ENCODE results near the gene BRPF1.
A peak's percentile ranks its signal among the peaks of the same experiment; 100 is the strongest.

BRPF1 gene

DNA sequence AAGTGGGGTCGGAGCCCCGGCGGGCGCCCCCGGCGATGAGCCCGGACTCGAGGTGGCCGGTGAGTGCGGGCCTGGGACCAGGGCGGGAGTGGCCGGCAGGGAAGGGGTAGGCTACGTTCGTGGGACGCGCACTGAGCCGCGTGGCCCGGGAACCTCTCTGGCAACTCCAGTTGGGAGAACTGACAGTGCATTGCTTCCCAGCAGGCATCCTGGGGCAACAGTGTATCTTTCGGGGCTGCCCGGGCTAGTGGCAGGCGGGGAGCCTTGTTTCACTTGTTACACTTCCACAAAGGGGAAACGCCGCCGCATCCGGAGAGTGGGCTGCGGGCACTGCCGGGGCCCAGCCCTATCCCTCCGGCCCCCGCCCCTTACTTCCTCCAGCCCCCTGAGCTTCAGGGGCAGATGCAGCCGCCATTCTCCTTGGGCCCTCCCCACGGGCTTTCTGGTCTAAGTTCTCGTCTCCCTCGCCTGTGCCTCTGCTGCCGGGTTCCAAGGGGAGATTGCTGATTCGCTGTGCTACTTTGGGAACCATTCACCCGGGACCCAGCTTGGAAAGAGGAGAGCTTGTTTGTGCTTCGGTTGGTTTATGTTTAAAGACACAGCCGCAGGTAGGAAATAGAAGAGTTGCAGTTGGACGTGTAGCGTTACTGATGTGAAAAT lies 675 bp downstream of the BRPF1 start:
- no peak for DNase-seq (ENCODE audit: low read depth)

- no peak for DNase-seq (ENCODE audit: low read depth)
Measured at GRCh38 chr3:9732740-9733115, 1.2 kb downstream of the BRPF1 start.

GRCh38 chr3:9736831-9737230 lies 5.3 kb downstream of the BRPF1 start:
- no peak for DNase-seq (ENCODE audit: low read depth)

DNA sequence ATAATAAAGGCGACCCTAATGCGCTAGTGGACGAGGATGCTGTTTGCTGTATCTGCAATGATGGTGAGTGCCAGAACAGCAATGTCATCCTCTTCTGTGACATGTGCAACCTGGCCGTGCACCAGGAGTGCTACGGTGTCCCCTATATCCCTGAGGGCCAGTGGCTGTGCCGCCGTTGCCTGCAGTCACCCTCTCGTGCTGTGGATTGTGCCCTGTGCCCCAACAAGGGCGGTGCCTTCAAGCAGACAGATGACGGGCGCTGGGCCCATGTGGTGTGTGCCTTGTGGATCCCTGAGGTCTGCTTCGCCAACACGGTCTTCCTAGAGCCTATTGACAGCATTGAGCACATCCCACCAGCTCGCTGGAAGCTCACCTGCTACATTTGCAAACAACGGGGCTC lies 7.6 kb downstream of the BRPF1 start:
- DNase-seq (ENCODE audit: low read depth) = no peak

DNA sequence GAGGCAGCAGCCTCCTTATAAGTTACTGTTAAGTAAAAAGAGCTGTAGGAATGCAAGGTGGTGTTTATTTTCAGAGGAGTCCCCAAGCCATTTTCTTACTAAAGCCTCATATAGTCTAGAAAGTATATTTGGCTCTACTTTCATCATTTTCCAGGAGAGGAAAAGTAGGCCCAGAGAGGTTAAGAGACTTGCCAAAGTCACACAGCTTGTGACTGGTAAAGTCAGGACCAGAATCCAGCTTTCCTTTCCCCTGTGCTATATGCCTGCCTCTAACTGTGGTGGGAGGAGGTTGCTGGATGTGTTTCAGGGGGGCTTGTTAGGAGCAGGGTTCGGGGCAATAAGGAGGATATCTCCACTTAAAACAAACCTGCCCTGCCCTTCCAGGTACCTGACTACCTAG lies 11.0 kb downstream of the BRPF1 start:
- DNase-seq (ENCODE audit: low read depth) = no peak

DNA sequence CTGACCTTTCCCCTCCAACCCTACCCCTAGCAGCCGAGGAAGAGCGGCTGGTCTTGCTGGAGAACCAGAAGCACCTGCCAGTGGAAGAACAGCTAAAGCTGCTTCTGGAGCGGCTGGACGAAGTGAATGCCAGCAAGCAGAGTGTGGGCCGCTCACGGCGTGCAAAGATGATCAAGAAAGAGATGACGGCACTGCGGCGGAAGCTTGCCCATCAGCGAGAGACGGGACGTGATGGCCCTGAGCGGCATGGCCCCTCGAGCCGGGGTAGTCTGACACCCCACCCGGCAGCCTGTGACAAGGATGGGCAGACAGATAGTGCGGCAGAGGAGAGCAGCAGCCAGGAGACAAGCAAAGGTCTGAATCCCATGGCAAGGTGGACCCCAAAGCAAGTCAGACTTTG lies 12.0 kb downstream of the BRPF1 start:
- DNase-seq (ENCODE audit: low read depth) = no peak

- DNase-seq (ENCODE audit: low read depth) = no peak
Measured at GRCh38 chr3:9744162-9744561, 12.6 kb downstream of the BRPF1 start.

GRCh38 chr3:9745521-9745920 lies 14.0 kb downstream of the BRPF1 start:
- no peak for DNase-seq (ENCODE audit: low read depth)

DNA sequence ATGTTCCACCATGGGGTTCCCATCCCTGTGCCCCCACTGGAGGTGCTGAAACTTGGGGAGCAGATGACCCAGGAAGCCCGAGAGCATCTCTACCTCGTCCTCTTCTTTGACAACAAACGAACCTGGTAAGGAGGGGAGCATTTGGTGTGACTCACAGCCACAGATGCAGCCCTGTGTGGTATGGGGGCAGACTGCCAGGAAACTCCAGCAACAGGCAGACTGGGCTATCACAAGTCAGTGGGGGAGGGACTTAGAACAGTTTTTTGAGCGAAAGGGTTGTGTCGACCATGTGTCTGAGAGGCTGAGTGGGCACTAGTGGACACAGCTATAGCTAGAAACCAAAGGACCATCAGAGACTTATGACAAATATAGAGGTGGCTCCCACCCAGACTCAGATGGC lies 14.8 kb downstream of the BRPF1 start:
- peak; percentile 39 for DNase-seq (ENCODE audit: low read depth)

- no peak for DNase-seq (ENCODE audit: low read depth)
Measured at GRCh38 chr3:9747267-9747666, 15.7 kb downstream of the BRPF1 start.

GRCh38 chr3:9748031-9748430 lies 16.5 kb downstream of the BRPF1 start:
- DNase-seq (ENCODE audit: low read depth) = no peak

DNA sequence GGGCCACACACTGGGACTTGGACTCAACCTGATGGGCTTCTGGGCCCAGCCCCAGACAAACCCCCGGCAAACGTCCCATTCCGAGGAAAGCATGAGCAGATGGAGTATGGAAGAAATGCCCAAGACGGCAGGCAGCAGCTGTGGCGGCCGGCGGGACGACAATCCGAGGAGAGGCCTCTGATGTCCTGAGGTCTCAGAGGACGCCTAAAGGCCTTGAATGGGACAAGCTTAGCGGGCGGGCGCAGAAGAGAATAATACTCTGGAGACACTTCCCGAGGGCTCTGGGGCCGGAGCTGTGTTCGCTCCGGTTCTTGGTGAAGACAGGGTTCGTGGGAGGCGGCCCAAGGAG lies 17.7 kb downstream of the BRPF1 start:
- no peak for DNase-seq (ENCODE audit: low read depth)

DNA sequence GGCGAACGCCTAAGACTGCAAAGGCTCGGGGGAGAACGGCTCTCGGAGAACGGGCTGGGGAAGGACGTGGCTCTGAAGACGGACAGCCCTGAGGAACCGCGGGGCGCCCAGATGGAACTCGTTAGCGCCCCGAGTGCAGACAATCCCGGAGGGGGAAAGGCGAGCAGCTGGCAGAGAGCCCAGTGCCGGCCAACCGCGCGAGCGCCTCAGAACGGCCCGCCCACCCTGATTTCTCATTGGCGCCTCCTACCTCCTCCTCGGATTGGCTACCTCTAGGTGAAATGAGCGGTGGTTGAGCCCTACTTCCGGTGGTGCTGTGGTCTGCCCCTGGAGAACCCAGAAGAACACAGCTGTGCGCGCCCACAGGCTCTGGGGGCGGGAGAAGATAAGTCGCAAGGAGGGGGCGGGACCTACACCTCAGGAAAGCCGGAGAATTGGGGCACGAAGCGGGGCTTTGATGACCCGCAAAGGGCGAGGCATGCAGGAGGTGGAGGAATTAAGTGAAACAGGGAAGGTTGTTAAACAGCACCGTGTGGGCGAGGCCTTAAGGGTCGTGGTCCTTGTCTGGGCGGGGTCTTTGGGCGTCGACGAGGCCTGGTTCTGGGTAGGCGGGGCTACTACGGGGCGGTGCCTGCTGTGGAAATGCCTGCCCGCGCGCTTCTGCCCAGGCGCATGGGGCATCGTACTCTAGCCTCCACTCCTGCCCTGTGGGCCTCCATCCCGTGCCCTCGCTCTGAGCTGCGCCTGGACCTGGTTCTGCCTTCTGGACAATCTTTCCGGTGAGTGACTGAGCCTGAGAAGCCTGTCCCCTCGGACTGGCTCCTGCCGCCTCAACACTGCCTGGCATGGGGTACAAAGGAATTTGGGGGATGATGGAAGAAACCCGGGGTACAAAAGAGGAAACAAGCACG lies 18.4 kb downstream of the BRPF1 start, which contains the start of gene OGG1:
TSS of gene OGG1 (plus strand) at position 308 of the 911 bp plus-strand sequence. CDS start at position 643, 335 bp downstream.
- peak; percentile 98 for DNase-seq (ENCODE audit: low read depth)

DNA sequence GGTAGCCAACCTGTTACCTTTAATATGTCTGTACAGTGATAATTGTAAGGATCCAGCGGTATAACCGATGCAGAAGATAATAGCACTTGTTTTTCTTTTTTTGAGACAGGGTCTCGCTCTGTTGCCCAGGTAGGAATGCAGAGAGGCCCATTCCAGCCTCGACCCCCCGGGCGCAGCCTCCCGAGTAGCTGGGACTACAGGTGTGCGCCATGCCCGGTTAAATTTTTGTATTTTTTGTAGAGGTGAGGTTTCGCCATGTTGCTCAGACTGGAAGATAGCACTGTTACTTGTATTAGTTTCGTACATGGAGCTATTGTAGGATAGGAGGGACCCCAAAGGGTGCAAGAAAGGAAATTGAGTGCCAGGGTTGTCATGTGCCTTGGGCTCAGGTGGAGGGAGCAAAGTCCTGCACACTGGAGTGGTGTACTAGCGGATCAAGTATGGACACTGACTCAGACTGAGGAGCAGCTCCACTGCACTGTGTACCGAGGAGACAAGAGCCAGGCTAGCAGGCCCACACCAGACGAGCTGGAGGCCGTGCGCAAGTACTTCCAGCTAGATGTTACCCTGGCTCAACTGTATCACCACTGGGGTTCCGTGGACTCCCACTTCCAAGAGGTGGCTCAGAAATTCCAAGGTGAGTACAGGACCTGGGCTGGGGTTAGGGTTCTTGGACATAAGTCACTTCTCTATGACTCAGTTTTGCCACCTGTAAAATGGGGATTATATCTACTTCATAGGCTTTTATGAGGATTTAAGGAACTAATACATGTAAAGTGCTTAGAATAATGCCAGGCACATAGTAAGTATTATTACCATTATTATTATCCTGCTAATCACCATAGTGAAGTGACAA lies 19.2 kb downstream of the BRPF1 start:
- DNase-seq (ENCODE audit: low read depth) = no peak

GRCh38 chr3:9754678-9755077 lies 23.1 kb downstream of the BRPF1 start:
- no peak for DNase-seq (ENCODE audit: low read depth)

DNA sequence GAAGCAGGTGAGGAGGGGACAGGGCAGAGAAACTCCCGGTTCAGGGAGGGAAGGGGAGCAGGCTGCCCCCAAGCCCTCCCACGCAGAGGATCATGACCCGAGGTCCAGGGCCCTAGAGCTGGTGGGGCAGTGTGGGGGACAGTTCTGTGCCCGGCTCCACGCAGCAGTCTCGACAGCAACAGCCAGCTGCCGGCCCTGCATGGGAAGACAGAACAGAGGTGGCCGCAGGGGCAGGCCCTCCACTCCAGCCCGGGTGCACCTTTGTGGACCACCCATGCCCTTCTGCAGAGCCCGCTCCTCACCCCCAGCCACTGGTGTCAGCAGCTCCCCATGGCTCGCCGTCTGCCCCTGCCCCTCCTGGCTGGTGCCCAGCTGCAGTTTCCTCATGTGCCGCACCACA lies 25.9 kb downstream of the BRPF1 start:
- no peak for DNase-seq (ENCODE audit: low read depth)

GRCh38 chr3:9760779-9761505 lies 29.4 kb downstream of the BRPF1 start:
- DNase-seq (ENCODE audit: low read depth) = no peak

DNA sequence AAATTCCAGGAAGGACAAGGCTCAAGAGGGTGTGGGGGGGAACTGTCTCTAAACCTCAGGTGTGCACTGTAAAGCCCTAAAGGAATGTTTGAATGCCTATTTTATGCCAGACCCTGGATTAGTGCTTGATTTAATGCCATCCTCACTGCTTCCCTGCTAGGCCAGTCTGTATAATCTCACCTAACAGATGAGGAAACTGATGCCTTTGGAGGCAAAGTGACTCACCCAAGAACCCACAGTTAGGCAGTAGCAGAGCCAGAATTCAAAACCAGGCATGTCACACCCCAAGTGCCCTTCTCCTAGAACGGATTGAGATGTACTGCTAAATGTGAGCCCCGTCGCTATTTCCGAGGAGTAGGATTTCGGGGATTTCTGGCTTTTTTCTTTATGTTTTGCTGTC lies 30.4 kb downstream of the BRPF1 start:
- DNase-seq (ENCODE audit: low read depth) = no peak

DNA sequence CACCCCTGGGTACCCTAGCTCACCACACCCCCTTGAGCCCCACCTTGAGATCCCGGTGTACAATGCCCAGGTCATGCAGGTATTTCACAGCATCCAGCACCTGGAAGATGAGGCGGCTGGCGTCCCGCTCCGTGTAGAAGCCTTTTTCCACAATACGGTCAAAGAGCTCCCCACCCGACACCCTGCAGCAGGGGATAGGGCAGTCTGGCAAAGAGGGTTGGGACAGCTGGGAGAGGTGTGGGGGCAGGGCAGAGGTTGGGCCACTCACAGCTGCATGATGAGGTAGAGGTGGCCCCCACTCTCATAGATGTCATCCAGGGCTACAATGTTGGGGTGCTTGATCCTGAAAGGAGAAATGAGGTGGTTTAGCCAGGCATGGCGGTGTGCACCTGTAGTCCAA lies 31.3 kb downstream of the BRPF1 start:
- DNase-seq (ENCODE audit: low read depth) = no peak

- DNase-seq (ENCODE audit: low read depth) = no peak
Measured at GRCh38 chr3:9765865-9766264, 34.3 kb downstream of the BRPF1 start.

GRCh38 chr3:9767418-9767817 lies 35.9 kb downstream of the BRPF1 start:
- no peak for DNase-seq (ENCODE audit: low read depth)
